Measurements from ENCODE around the gene EPG5.

EPG5 gene

GRCh38 chr18:45900623-45901022, 66.5 kb downstream of the EPG5 start:
- CTCF ChIA-PET: interaction anchor here (0.7 to 3.5 kb wide), 11 partner anchors 10 to 236 kb away, joined by 3 to 15 read pairs (median 5); no protein-coding TSS in a partner anchor
- POLR2A ChIA-PET: no interaction called here
- no peak for TF ChIP-seq CTCF (IDR thresholded peaks at IDR 0.05; ENCODE audit: insufficient read depth, low read length, missing control alignments)

DNA sequence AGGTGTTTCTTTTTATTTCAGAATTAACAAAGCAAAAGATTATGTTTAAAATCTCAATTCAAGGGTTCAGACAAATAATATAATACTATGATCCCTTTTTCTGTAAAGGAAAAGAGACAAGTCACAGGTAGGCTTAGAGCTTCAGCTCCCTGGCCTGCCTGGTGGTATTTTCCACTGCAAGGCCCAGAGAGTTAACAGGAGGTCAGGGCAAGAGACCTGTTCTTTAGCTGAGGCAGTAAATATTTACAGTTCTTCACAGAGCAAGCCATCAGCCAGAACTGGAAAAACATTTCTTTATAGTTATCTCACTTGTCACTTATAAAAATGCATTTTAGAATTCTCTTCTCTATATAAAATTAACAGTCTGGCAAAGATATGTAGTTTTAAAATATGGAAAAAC, 70.1 kb downstream of the EPG5 start:
- no peak for DNase-seq (ENCODE audit: low read depth, low spot score)
- POLR2A ChIA-PET: no interaction called here
- no peak for TF ChIP-seq CTCF (IDR thresholded peaks at IDR 0.05; ENCODE audit: insufficient read depth, low read length, missing control alignments)

More at GRCh38 chr18:45900623-45901022, 66.5 kb downstream of the EPG5 start:
- no peak for DNase-seq (ENCODE audit: low read depth, low spot score)
- H3K4me3 ChIP-seq (ENCODE audit: low read depth, low read length): no peak overlapping the region

DNA sequence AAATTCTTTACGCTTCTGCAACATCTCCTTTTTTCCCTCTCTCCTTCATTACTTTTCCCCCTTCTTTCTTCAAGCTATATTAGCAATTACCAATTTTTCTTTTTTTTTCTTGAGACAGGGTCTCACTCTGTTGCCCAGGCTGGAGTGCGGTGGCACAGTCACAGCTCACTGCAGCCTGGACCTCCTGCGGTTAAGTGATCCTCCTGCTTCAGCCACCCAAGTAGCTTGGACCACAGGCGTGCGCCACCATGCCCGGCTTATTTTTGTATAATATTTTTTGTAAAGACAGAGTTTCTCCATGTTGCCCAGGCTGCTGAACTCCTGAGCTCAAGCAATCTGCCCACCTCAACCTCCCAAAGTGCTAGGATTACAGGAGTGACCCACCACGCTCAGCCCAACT, 70.7 kb downstream of the EPG5 start:
- ChIA-PET POLR2A (no interaction called here), CTCF (interaction anchor here (1.0 to 7.9 kb wide), 6 partner anchors 9 to 232 kb away, joined by 3 to 73 read pairs (median 4); no protein-coding TSS in a partner anchor)
- no peak for TF ChIP-seq CTCF (IDR thresholded peaks at IDR 0.05; ENCODE audit: insufficient read depth, low read length, missing control alignments)
- no peak for DNase-seq (ENCODE audit: low read depth, low spot score)
- no peak overlapping the region for H3K4me3 ChIP-seq (ENCODE audit: low read depth, low read length)

More for the DNA sequence above, 70.1 kb downstream of the EPG5 start:
- CTCF ChIA-PET: interaction anchor here (1.2 to 7.9 kb wide), 6 partner anchors 8 to 232 kb away, joined by 3 to 73 read pairs (median 4); no protein-coding TSS in a partner anchor
- H3K4me3 ChIP-seq (ENCODE audit: low read depth, low read length): no peak overlapping the region

DNA sequence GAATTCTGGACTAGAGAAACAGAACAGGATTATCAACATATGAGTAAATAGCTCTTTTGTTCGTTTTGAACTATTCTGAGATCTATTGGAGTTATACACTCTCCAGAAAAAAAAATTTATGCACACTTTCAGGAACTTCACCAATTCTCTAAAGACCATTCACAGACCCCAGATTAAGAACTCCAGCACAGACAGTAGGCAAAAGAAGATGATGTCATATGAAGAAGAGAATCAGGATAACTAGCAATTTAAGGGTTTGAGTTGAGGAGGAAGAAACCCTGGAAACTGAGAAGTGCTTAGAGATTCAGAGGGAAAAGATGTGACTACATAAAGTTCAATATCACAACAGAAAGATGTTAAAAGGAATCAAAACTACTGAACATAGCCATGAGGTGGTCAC, 71.8 kb downstream of the EPG5 start:
- CTCF ChIA-PET: interaction anchor here (1.1 to 7.9 kb wide), 3 partner anchors 16 to 77 kb away, joined by 3 to 73 read pairs (median 3); no protein-coding TSS in a partner anchor
- no peak for TF ChIP-seq CTCF (IDR thresholded peaks at IDR 0.05; ENCODE audit: insufficient read depth, low read length, missing control alignments)
- DNase-seq (ENCODE audit: low read depth, low spot score): no peak
- H3K4me3 ChIP-seq (ENCODE audit: low read depth, low read length): no peak overlapping the region
- POLR2A ChIA-PET: no interaction called here

DNA sequence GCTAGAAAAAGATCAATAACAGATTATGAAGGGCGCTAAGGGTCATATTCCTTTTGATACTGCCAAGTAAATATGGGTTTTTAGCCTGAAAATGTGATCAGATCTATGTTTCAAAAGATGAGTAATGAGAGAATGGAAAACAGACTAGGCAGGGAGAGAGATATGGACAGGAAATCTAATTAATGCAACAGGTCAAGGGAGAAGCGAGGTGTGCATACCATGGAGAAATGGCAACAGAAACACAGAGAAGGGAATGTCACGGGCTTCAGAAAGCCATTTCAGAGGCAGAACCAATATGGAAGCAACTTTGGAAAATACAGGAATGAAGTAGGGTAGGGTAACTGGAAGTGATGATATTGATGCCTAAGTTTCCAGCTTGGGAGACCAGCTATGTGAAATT, 72.3 kb downstream of the EPG5 start:
- CTCF ChIA-PET: interaction anchor here (1.1 to 7.9 kb wide), 3 partner anchors 15 to 36 kb away, joined by 3 to 73 read pairs (median 3); no protein-coding TSS in a partner anchor
- no peak overlapping the region for H3K4me3 ChIP-seq (ENCODE audit: low read depth, low read length)
- POLR2A ChIA-PET: no interaction called here
- no peak for TF ChIP-seq CTCF (IDR thresholded peaks at IDR 0.05; ENCODE audit: insufficient read depth, low read length, missing control alignments)
- no peak for DNase-seq (ENCODE audit: low read depth, low spot score)

DNA sequence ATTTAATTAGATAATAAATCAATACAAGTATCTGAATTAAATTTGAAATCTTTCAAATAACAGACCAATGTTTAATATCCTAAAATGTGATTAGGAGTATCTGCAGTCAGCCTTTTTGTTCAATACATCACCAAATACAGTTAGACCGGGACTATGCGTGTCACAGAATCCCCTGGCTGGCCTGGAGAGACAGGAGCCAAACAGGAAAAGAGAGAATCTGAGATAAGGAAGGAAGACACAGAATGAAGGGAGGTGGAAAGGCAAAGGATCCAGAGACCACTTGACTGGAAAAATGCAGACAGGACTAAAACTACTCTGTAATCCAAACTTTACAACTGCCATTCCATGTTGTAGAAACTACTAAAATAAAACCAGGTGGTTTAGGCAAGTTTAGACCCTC, 75.3 kb downstream of the EPG5 start:
- no peak for DNase-seq (ENCODE audit: low read depth, low spot score)
- no peak overlapping the region for H3K4me3 ChIP-seq (ENCODE audit: low read depth, low read length)
- ChIA-PET POLR2A (no interaction called here), CTCF (interaction anchor here (0.6 to 7.9 kb wide), 5 partner anchors 12 to 227 kb away, joined by 3 to 73 read pairs (median 8); no protein-coding TSS in a partner anchor)
- no peak for TF ChIP-seq CTCF (IDR thresholded peaks at IDR 0.05; ENCODE audit: insufficient read depth, low read length, missing control alignments)

Measured in AG04449 (cell line).